Thyroid gland (tissue), 4 donors: ENCODE data around the gene SIK3. TPM values are rescaled to one million over a fixed set of nuclear protein-coding genes. Genes with fewer than 3 reads are reported as not detected.
A peak's percentile ranks its signal among the peaks of the same experiment; 100 is the strongest.

Source experiments
- DNase-seq, 2 donors: peaks; one replicate each; pipeline ENCODE4 v3.0.0-alpha.2; 2019
- H3K27ac ChIP-seq, 3 donors: fragments of 200-600 bp; sonication (generic); 1 replicate in 2 of 3; 2 replicates in 1 of 3; pipeline ENCODE4 v1.5.1; 2016 to 2019; ENCODE audit warnings: mild to moderate bottlenecking in 1 of 3, moderate library complexity in 1 of 3
- H3K27me3 ChIP-seq: fragments of 200-600 bp; sonication (generic); one replicate; pipeline ENCODE4 v1.5.1; 2019
- H3K36me3 ChIP-seq, 2 donors: fragments of 200-600 bp; sonication (generic); one replicate each; pipeline ENCODE4 v1.5.1; 2016 to 2019
- H3K4me1 ChIP-seq, 2 donors: fragments of 200-600 bp; sonication (generic); one replicate each; pipeline ENCODE4 v1.5.1; 2017 to 2019
- H3K4me3 ChIP-seq, 3 donors: fragments of 200-600 bp; sonication (generic); replicated peaks in 1 of 3; 1 replicate in 2 of 3; 2 replicates in 1 of 3; pipeline ENCODE4 v1.5.1; 2016; ENCODE audit warnings: mild to moderate bottlenecking in 1 of 3
- H3K9me3 ChIP-seq: fragments of 200-600 bp; sonication (generic); one replicate; pipeline ENCODE4 v1.5.1; 2017
- POLR2A ChIP-seq, 2 donors: fragments of 450-650 bp; IDR thresholded peaks; one replicate each; pipeline ENCODE4 v1.6.1; 2017; ENCODE audit warnings: antibody characterized with exemption in 2 of 2, mild to moderate bottlenecking in 2 of 2, moderate library complexity in 1 of 2
- WGBS, 2 donors: methylation state at CpG; one replicate each; pipeline ENCODE4 v1.1.5; 2017; 5-methylcytosine and 5-hydroxymethylcytosine counted together
- intact Hi-C: fragments of 100-400 bp; cut with DNase I; formaldehyde crosslinking; loops from one replicate; pipeline ENCODE4 v1.15.1; 2023
- total RNA-seq, 4 donors: library from RNA; depleted of rRNA; stranded (reverse); fragments of >200 nt; gene quantifications; one replicate each; pipeline ENCODE4 v1.2.3, GENCODE V29; 2016
- TF ChIP-seq, protein P1 (sequence below), 6 experiments: fragments of 200-600 bp in 3 of 6; fragments of 450-650 bp in 3 of 6; sonication (generic) in 3 of 6; IDR thresholded peaks; one replicate each; pipeline ENCODE4 v1.5.1; 2016 to 2019; ENCODE audit warnings: antibody characterized with exemption in 6 of 6, mild to moderate bottlenecking in 2 of 6, inconsistent platforms in 1 of 6, moderate library complexity in 1 of 6

Gene SIK3
- total RNA-seq, 4 donors from 2014 or later = 46.0 to 86.3 (median 71.9) TPM

DNA sequence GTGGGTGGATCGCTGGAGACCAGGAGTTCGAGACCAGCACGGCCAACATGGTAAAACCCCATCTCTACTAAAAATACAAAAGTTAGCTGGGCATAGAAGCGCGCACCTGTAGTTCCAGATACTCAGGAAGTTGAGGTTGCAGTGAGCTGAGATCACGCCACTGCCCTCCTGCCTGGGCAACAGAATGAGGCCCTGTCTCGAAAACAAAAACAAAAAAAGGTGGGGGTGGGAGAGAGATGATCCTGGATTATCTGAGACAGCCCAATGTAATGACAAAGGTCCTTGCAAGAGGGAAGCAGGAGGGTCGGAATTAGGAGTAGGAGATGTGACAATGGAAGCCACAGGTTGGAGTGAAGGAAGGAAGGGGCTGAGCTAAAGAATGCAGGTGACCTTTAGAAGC, 173.2 kb downstream of the SIK3 start:
- Histone ChIP-seq H3K27ac (no peak overlapping the region), H3K4me3 (no peak overlapping the region), H3K9me3 (no peaks in the 10 kb centered on the region), H3K36me3 (no peaks in the 10 kb centered on the region), H3K27me3 (no peaks in the 10 kb centered on the region), H3K4me1 (peaks cover 18 to 24% of the 10 kb centered on the region in 2 donors)
- WGBS, 2 donors = 94% methylated on average over 8 of the region's 8 CpGs
- no peak for DNase-seq
- intact Hi-C loops = no loop called here
- TF ChIP-seq, protein P1, sequence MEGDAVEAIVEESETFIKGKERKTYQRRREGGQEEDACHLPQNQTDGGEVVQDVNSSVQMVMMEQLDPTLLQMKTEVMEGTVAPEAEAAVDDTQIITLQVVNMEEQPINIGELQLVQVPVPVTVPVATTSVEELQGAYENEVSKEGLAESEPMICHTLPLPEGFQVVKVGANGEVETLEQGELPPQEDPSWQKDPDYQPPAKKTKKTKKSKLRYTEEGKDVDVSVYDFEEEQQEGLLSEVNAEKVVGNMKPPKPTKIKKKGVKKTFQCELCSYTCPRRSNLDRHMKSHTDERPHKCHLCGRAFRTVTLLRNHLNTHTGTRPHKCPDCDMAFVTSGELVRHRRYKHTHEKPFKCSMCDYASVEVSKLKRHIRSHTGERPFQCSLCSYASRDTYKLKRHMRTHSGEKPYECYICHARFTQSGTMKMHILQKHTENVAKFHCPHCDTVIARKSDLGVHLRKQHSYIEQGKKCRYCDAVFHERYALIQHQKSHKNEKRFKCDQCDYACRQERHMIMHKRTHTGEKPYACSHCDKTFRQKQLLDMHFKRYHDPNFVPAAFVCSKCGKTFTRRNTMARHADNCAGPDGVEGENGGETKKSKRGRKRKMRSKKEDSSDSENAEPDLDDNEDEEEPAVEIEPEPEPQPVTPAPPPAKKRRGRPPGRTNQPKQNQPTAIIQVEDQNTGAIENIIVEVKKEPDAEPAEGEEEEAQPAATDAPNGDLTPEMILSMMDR (IDR thresholded peaks at IDR 0.05) = no peak
- no peak for TF ChIP-seq POLR2A (IDR thresholded peaks at IDR 0.05)

DNA sequence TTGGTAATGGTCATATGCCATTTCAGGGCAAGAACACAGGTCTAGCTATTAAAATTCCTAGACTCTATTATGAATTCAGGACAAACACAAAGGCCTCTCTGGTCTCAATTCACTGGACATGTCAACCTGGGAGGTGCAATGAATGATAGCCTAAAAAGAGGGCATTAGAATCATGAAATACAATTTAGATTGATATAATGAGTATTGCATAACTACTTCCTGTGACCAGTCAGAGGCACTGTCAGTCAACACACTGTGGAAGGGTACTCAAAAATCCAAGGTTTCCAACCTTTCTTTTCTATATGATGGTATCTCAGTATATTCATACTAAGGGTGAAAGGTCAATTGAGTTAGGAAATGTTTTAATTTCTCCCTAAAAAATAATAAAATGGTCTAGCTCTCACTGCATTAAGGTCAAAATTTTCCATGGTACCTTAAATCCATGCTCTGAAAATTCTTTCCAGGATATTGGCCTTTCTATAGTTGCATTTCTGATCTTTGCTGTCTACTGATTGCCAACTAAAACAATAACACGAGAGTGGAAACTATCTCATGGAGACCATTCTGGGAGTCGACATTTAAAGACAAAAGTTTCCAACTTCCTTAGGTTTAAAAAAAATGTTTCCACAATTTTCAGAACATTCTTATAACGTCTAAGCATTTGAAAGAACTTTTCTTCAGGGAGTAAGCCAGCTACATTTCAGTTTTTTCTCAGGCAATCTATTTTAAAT, 179.1 kb downstream of the SIK3 start:
- WGBS, 2 donors = 60 to 70% methylated on average over 3 of the region's 3 CpGs

DNA sequence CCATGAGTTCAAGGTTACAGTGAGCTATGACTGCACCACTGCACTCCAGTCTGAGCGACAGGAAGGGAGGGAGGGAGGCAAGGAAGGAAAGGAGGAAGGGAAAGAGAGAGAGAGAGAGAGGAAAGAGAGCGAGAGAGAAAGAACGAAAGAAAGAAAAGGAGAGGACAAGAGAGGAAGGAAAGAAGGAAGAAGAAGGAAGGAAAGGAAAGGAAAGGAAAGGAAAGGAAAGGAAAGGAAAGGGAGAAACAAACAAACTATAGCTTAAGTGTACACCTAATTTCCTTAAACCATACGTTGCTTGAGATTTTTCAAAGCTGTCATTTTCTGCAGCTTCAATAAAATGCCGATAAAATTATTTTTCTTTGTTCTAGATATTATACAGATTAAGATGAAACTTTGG, 180.6 kb downstream of the SIK3 start:
- no peaks in the 10 kb centered on the region for H3K36me3 ChIP-seq
- 87 to 95% methylated on average over 5 of the region's 5 CpGs for WGBS, 2 donors
- intact Hi-C loops = no loop called here
- no peak for DNase-seq
- peaks cover 9 to 17% of the 10 kb centered on the region in 2 donors for H3K4me1 ChIP-seq
- TF ChIP-seq, protein P1 (IDR thresholded peaks at IDR 0.05) = no peak
- no peak for TF ChIP-seq POLR2A (IDR thresholded peaks at IDR 0.05)
- H3K9me3 ChIP-seq = no peaks in the 10 kb centered on the region
- no peaks in the 10 kb centered on the region for H3K27me3 ChIP-seq
- no peak overlapping the region for H3K4me3 ChIP-seq
- no peak overlapping the region for H3K27ac ChIP-seq

More for the DNA sequence above, 179.1 kb downstream of the SIK3 start:
- Histone ChIP-seq H3K9me3 (no peaks in the 10 kb centered on the region), H3K4me1 (peaks cover 9 to 17% of the 10 kb centered on the region in 2 donors), H3K4me3 (no peak overlapping the region), H3K36me3 (no peaks in the 10 kb centered on the region), H3K27ac (peak overlapping the region in 1 of 3 donors; percentile 12), H3K27me3 (no peaks in the 10 kb centered on the region)
- TF ChIP-seq POLR2A (IDR thresholded peaks at IDR 0.05) = no peak
- TF ChIP-seq, protein P1 (IDR thresholded peaks at IDR 0.05) = peak in 1 of 6 experiments; percentile 9
- intact Hi-C loops = no loop called here
- DNase-seq = no peak

DNA sequence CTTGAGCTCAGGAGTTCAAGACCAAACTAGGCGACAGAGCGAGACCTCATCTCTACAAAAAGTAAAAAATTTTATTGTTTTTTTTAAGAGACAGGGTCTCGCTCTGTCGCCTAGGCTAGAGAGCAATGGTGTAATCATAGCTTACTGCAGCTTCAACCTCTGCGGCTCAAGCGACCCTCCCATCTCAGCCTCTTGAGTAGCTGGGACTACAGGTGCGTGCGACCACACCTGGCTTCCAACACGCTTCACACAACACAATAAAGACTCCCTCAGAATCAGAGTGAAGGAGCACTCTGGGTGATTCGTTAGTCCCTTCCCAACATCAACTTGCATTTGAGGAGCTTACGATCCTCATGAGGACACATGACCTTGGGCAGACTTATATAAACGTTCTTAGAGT, 181.3 kb downstream of the SIK3 start:
- TF ChIP-seq, protein P1 (IDR thresholded peaks at IDR 0.05) = no peak
- TF ChIP-seq POLR2A (IDR thresholded peaks at IDR 0.05) = no peak
- no peaks in the 10 kb centered on the region for H3K9me3 ChIP-seq
- H3K36me3 ChIP-seq = no peaks in the 10 kb centered on the region
- no peak overlapping the region for H3K27ac ChIP-seq
- no peak overlapping the region for H3K4me3 ChIP-seq
- DNase-seq = no peak
- intact Hi-C loops = no loop called here
- 90 to 94% methylated on average over 12 of the region's 12 CpGs for WGBS, 2 donors
- peaks cover 9 to 17% of the 10 kb centered on the region in 2 donors for H3K4me1 ChIP-seq
- no peaks in the 10 kb centered on the region for H3K27me3 ChIP-seq

DNA sequence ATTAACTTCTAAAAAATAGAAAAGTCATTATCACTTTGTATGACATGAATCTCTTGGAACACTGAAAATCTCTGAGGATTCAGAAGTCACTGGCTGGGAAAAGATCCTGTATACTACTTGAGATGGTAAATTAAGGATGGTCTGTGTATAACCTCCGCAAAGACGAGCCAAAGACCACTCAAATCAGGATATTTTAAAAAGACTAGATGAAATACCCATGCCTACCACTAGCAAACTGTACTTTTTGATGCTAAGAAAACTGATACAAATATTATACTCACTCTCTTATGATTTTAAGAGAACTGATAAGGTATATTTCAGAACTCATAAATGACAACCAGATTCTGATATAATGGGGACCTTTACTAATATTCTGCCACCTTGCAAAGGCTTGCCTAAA, 182.2 kb downstream of the SIK3 start:
- Histone ChIP-seq H3K27ac (no peak overlapping the region), H3K27me3 (no peaks in the 10 kb centered on the region), H3K4me3 (no peak overlapping the region), H3K36me3 (no peaks in the 10 kb centered on the region), H3K4me1 (peaks cover 9 to 17% of the 10 kb centered on the region in 2 donors), H3K9me3 (no peaks in the 10 kb centered on the region)
- TF ChIP-seq, protein P1 (IDR thresholded peaks at IDR 0.05) = no peak
- TF ChIP-seq POLR2A (IDR thresholded peaks at IDR 0.05) = no peak
- WGBS, 2 donors = 97% methylated on average over 2 of the region's 2 CpGs
- intact Hi-C loops = no loop called here
- DNase-seq = no peak
